ENCODE measurements around the gene C1QTNF3. TPM values are rescaled to one million over a fixed set of nuclear protein-coding genes. Genes with fewer than 3 reads are reported as not detected.

C1QTNF3 gene
- total RNA-seq, 2 experiments from 2014 or later: 1.3 to 1.4 TPM

GRCh38 chr5:34038838-34039237, 4.2 kb downstream of the C1QTNF3 start:
- Mint-ChIP-seq H3K4me3 (no peak overlapping the region), H3K4me1 (ENCODE audit: low read depth) (no peaks in the 10 kb centered on the region), H3K27ac (no peak overlapping the region), H3K9me3 (no peaks in the 10 kb centered on the region), H3K27me3 (no peaks in the 10 kb centered on the region), H3K36me3 (ENCODE audit: low read depth) (peaks cover 4% of the 10 kb centered on the region)
- ChIA-PET CTCF (no interaction called here), POLR2A (no interaction called here)
- intact Hi-C loops (cut with micrococcal nuclease): no loop called here
- DNase-seq (no peak), ATAC-seq (no peak)
- no peak for TF ChIP-seq CTCF (IDR thresholded peaks at IDR 0.05)

GRCh38 chr5:34038390-34038789, 4.6 kb downstream of the C1QTNF3 start:
- no peaks in the 10 kb centered on the region for H3K4me1 Mint-ChIP-seq (ENCODE audit: low read depth)
- no peak for TF ChIP-seq CTCF (IDR thresholded peaks at IDR 0.05)
- CTCF ChIA-PET: no interaction called here
- ATAC-seq: no peak
- H3K27ac Mint-ChIP-seq: no peak overlapping the region
- no peak overlapping the region for H3K4me3 Mint-ChIP-seq
- no peaks in the 10 kb centered on the region for H3K27me3 Mint-ChIP-seq
- intact Hi-C loops (cut with micrococcal nuclease): no loop called here
- H3K9me3 Mint-ChIP-seq: no peaks in the 10 kb centered on the region
- H3K36me3 Mint-ChIP-seq (ENCODE audit: low read depth): peaks cover 4% of the 10 kb centered on the region
- DNase-seq: no peak
- POLR2A ChIA-PET: no interaction called here

GRCh38 chr5:34037726-34038125, 5.3 kb downstream of the C1QTNF3 start:
- DNase-seq (no peak), ATAC-seq (no peak)
- POLR2A ChIA-PET: no interaction called here
- CTCF ChIA-PET: no interaction called here
- Mint-ChIP-seq H3K9me3 (no peaks in the 10 kb centered on the region), H3K36me3 (ENCODE audit: low read depth) (peaks cover 6% of the 10 kb centered on the region), H3K27ac (no peak overlapping the region), H3K4me3 (no peak overlapping the region), H3K27me3 (no peaks in the 10 kb centered on the region), H3K4me1 (ENCODE audit: low read depth) (no peaks in the 10 kb centered on the region)
- TF ChIP-seq CTCF (IDR thresholded peaks at IDR 0.05): no peak
- intact Hi-C loops (cut with micrococcal nuclease): no loop called here

GRCh38 chr5:34035756-34036155, 7.3 kb downstream of the C1QTNF3 start:
- ChIA-PET POLR2A (no interaction called here), CTCF (interaction anchor here (1.3 to 1.5 kb wide), 2 partner anchors 14 to 97 kb away, joined by 3 to 4 read pairs; no protein-coding TSS in a partner anchor)
- no peak for TF ChIP-seq CTCF (IDR thresholded peaks at IDR 0.05)
- ATAC-seq (no peak), DNase-seq (no peak)
- no peak overlapping the region for H3K4me3 Mint-ChIP-seq
- H3K9me3 Mint-ChIP-seq: no peaks in the 10 kb centered on the region
- no peaks in the 10 kb centered on the region for H3K27me3 Mint-ChIP-seq
- no peak overlapping the region for H3K27ac Mint-ChIP-seq
- intact Hi-C loops (cut with micrococcal nuclease): no loop called here
- no peaks in the 10 kb centered on the region for H3K4me1 Mint-ChIP-seq (ENCODE audit: low read depth)
- peaks cover 6% of the 10 kb centered on the region for H3K36me3 Mint-ChIP-seq (ENCODE audit: low read depth)

- Mint-ChIP-seq H3K27me3 (no peaks in the 10 kb centered on the region), H3K27ac (no peak overlapping the region), H3K4me3 (no peak overlapping the region), H3K4me1 (ENCODE audit: low read depth) (no peaks in the 10 kb centered on the region), H3K9me3 (no peaks in the 10 kb centered on the region), H3K36me3 (ENCODE audit: low read depth) (peaks cover 6% of the 10 kb centered on the region)
- no peak for DNase-seq
- POLR2A ChIA-PET: no interaction called here
- no peak for ATAC-seq
- intact Hi-C loops (cut with micrococcal nuclease): no loop called here
- no peak for TF ChIP-seq CTCF (IDR thresholded peaks at IDR 0.05)
- CTCF ChIA-PET: interaction anchor here (1.3 to 1.5 kb wide), 2 partner anchors 15 to 96 kb away, joined by 3 to 4 read pairs; no protein-coding TSS in a partner anchor
These were observed 8.3 kb downstream of the C1QTNF3 start for GRCh38 chr5:34034534-34035327.

All from activated CD8-positive, alpha-beta T cell treated with anti-CD3 and anti-CD28 coated beads for 36 hours (primary cell).